H9 (cell line): ENCODE data around the gene TSHZ1. TPM values are rescaled to one million over a fixed set of nuclear protein-coding genes. Genes with fewer than 3 reads are reported as not detected.

ENCODE experiments used
- DNase-seq: peaks from one replicate; pipeline ENCODE4 v3.0.0-alpha.2; 2017
- H2AFZ ChIP-seq: one replicate; pipeline ENCODE4 v1.6.1; 2013; ENCODE audit warnings: mild to moderate bottlenecking, low read length, control low read depth, moderate library complexity
- H2AK5ac ChIP-seq: 2 replicates; pipeline ENCODE4 v1.6.1; 2013; ENCODE audit warnings: low read length, control low read depth, mixed read lengths; ENCODE audit not compliant: insufficient read length
- H2BK120ac ChIP-seq: one replicate; pipeline ENCODE4 v1.6.1; 2013; ENCODE audit warnings: low read depth, mild to moderate bottlenecking, low read length, control low read depth, inconsistent platforms; ENCODE audit not compliant: poor library complexity, severe bottlenecking
- H2BK12ac ChIP-seq: 2 replicates; pipeline ENCODE4 v1.6.1; 2013; ENCODE audit warnings: low read length, control low read depth, mixed read lengths, low read depth; ENCODE audit not compliant: insufficient read length
- H2BK15ac ChIP-seq: 2 replicates; pipeline ENCODE4 v1.6.1; 2013; ENCODE audit warnings: low read depth, low read length, control low read depth
- H2BK20ac ChIP-seq: one replicate; pipeline ENCODE4 v1.6.1; 2013; ENCODE audit warnings: low read depth, mild to moderate bottlenecking, low read length, control low read depth, inconsistent platforms; ENCODE audit not compliant: poor library complexity, severe bottlenecking
- H2BK5ac ChIP-seq: 2 replicates; pipeline ENCODE4 v1.6.1; 2013; ENCODE audit warnings: low read length, control low read depth, mixed read lengths; ENCODE audit not compliant: insufficient read length
- H3K14ac ChIP-seq: 2 replicates; pipeline ENCODE4 v1.6.1; 2013; ENCODE audit warnings: low read length, control low read depth; ENCODE audit not compliant: insufficient read depth
- H3K18ac ChIP-seq: 2 replicates; pipeline ENCODE4 v1.6.1; 2013; ENCODE audit warnings: low read depth, mild to moderate bottlenecking, mixed read lengths, low read length, control low read depth; ENCODE audit not compliant: insufficient read length
- H3K23ac ChIP-seq: 2 replicates; pipeline ENCODE4 v1.6.1; 2013; ENCODE audit warnings: low read length, control low read depth, mixed read lengths, low read depth; ENCODE audit not compliant: insufficient read length
- H3K23me2 ChIP-seq: 2 replicates; pipeline ENCODE4 v1.6.1; 2013; ENCODE audit warnings: low read depth, mild to moderate bottlenecking, mixed read lengths, low read length, control low read depth; ENCODE audit not compliant: insufficient read length, poor library complexity, severe bottlenecking
- H3K27ac ChIP-seq: 2 replicates; pipeline ENCODE4 v1.5.1; 2013; ENCODE audit warnings: low read length, control low read depth, mixed read lengths, low read depth; ENCODE audit not compliant: insufficient read length
- H3K27me3 ChIP-seq: 2 replicates; pipeline ENCODE4 v1.6.1; 2013; ENCODE audit warnings: low read length, control low read depth, inconsistent platforms; ENCODE audit not compliant: insufficient read depth
- H3K4ac ChIP-seq: 2 replicates; pipeline ENCODE4 v1.6.1; 2013; ENCODE audit warnings: low read depth, mild to moderate bottlenecking, control low read depth, inconsistent platforms, low read length, moderate library complexity
- H3K4me1 ChIP-seq: 2 replicates; pipeline ENCODE4 v1.6.1; 2013; ENCODE audit warnings: low read length, control low read depth, inconsistent platforms; ENCODE audit not compliant: insufficient read depth
- H3K4me2 ChIP-seq: 2 replicates; pipeline ENCODE4 v1.6.1; 2013; ENCODE audit warnings: low read length, control low read depth, mixed read lengths; ENCODE audit not compliant: insufficient read length, insufficient read depth
- H3K56ac ChIP-seq: 2 replicates; pipeline ENCODE4 v1.6.1; 2013; ENCODE audit warnings: low read depth, mild to moderate bottlenecking, mixed read lengths, low read length, control low read depth; ENCODE audit not compliant: insufficient read length
- H3K79me1 ChIP-seq: 2 replicates; pipeline ENCODE4 v1.6.1; 2013; ENCODE audit warnings: low read depth, mild to moderate bottlenecking, moderate library complexity, low read length, control low read depth, inconsistent platforms; ENCODE audit not compliant: insufficient read depth, poor library complexity, severe bottlenecking
- H3K79me2 ChIP-seq: 2 replicates; pipeline ENCODE4 v1.6.1; 2013; ENCODE audit warnings: low read length, control low read depth, inconsistent platforms; ENCODE audit not compliant: insufficient read depth
- H3K9ac ChIP-seq: 2 replicates; pipeline ENCODE4 v1.6.1; 2013; ENCODE audit warnings: low read length, control low read depth, mixed read lengths; ENCODE audit not compliant: insufficient read length; ENCODE audit errors: extremely low read depth
- H3K9me3 ChIP-seq: one replicate; pipeline ENCODE4 v1.6.1; 2013; ENCODE audit warnings: low read depth, low read length, inconsistent platforms; ENCODE audit not compliant: control insufficient read depth
- H3T11ph ChIP-seq: one replicate; pipeline ENCODE4 v1.6.1; 2013; ENCODE audit warnings: mild to moderate bottlenecking, low read length, control low read depth, inconsistent platforms
- H4K20me1 ChIP-seq: one replicate; pipeline ENCODE4 v1.6.1; 2013; ENCODE audit not compliant: control insufficient read depth, insufficient read length, insufficient read depth
- H4K5ac ChIP-seq: 2 replicates; pipeline ENCODE4 v1.6.1; 2013; ENCODE audit warnings: low read depth, mild to moderate bottlenecking, mixed read lengths, low read length, control low read depth; ENCODE audit not compliant: insufficient read length
- H4K8ac ChIP-seq: replicated peaks from 2 replicates; pipeline ENCODE4 v1.6.1; 2013; ENCODE audit warnings: low read length, control low read depth, mixed read lengths, low read depth; ENCODE audit not compliant: insufficient read length
- H4K91ac ChIP-seq: 2 replicates; pipeline ENCODE4 v1.6.1; 2013; ENCODE audit warnings: low read depth, mild to moderate bottlenecking, moderate library complexity, mixed read lengths, low read length, control low read depth; ENCODE audit not compliant: insufficient read length
- H3K27ac Mint-ChIP-seq, 3 experiments: 2 replicates in 2 of 3; 3 replicates in 1 of 3; pipeline ENCODE4 v1.8.0; 2020 to 2021; ENCODE audit warnings: mixed read lengths in 3 of 3, mild to moderate bottlenecking in 1 of 3, moderate library complexity in 1 of 3
- H3K27me3 Mint-ChIP-seq: 2 replicates; pipeline ENCODE4 v1.8.0; 2021; ENCODE audit warnings: low read depth, mild to moderate bottlenecking, moderate library complexity, mixed read lengths
- H3K36me3 Mint-ChIP-seq, 3 experiments: 2 replicates in 2 of 3; 3 replicates in 1 of 3; pipeline ENCODE4 v1.8.0; 2020 to 2021; ENCODE audit warnings: low read depth in 3 of 3, mixed read lengths in 3 of 3; ENCODE audit not compliant: insufficient read depth in 1 of 3
- H3K4me1 Mint-ChIP-seq, 2 experiments: 2 replicates each; pipeline ENCODE4 v1.8.0; 2020; ENCODE audit warnings: mixed read lengths in 2 of 2
- H3K4me3 Mint-ChIP-seq, 2 experiments: 2 replicates in 1 of 2; 3 replicates in 1 of 2; pipeline ENCODE4 v1.8.0; 2020 to 2021; ENCODE audit warnings: mild to moderate bottlenecking in 2 of 2, mixed read lengths in 2 of 2, moderate library complexity in 1 of 2
- H3K9me3 Mint-ChIP-seq, 2 experiments: 2 replicates in 1 of 2; 3 replicates in 1 of 2; pipeline ENCODE4 v1.8.0; 2020; ENCODE audit warnings: mild to moderate bottlenecking in 2 of 2, mixed read lengths in 2 of 2, moderate library complexity in 1 of 2
- WGBS: extraction: QIAGEN DNeasy Blood & Tissue Kit; methylation state at CpG from one replicate; pipeline ENCODE4 v1.1.7; 2013; ENCODE audit warnings: missing lambda C conversion rate, low lambda C conversion rate, mixed read lengths; ENCODE audit not compliant: insufficient read length; ENCODE audit errors: extremely low coverage; 5-methylcytosine and 5-hydroxymethylcytosine counted together
- total RNA-seq: library from RNA; stranded (reverse); gene quantifications from 2 replicates; pipeline ENCODE4 v1.2.1, GENCODE V29; 2021
- TF ChIP-seq, protein P1 (sequence below): fragments of 200-600 bp; sonication (generic); conservative IDR thresholded peaks from 3 replicates; pipeline ENCODE4 v1.8.0; 2021; ENCODE audit warnings: antibody characterized with exemption, mild to moderate bottlenecking

The TSHZ1 gene
- total RNA-seq, 1 experiment from 2014 or later: 0.15 TPM

DNA sequence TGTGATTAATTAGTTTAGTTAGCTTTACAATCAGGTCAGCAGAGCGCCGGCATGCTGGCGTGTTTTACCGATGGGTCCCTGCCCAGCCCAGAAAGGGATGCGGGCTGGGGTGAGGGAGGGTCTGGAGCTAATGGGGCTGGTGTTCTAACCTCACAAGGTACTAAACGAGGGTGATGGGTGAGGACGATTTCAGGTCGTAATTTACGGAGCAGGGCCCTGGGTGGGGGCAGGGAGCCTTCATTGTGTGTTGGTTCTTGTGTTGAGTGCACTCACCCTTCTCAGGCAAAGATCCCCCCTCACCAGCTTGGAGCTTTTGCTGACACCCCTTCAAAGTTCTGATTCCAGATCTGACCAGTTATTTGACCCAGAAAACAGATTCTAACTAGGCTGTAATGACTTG lies 41.2 kb upstream of the TSHZ1 start:
- no peaks in the 10 kb centered on the region for H4K20me1 ChIP-seq
- no peak overlapping the region for H2BK5ac ChIP-seq
- H3K9ac ChIP-seq: no peak overlapping the region
- Mint-ChIP-seq H3K4me1 (peaks cover 11 to 13% of the 10 kb centered on the region in 2 experiments), H3K27me3 (no peaks in the 10 kb centered on the region; the same call in 1 of the 2 replicates), H3K4me3 (no peak overlapping the region), H3K9me3 (no peaks in the 10 kb centered on the region), H3K36me3 (no peaks in the 10 kb centered on the region), H3K27ac (no peak overlapping the region)
- no peak overlapping the region for H4K8ac ChIP-seq
- H3K27ac ChIP-seq: no peak overlapping the region
- H3K79me2 ChIP-seq: no peaks in the 10 kb centered on the region
- no CpG with 5 or more reads among the region's 9 CpGs for WGBS
- no peak overlapping the region for H3K4me2 ChIP-seq
- no peak overlapping the region for H3K18ac ChIP-seq
- no peak overlapping the region for H3K14ac ChIP-seq
- no peak overlapping the region for H3K23ac ChIP-seq
- H2BK20ac ChIP-seq: no peak overlapping the region
- H2AFZ ChIP-seq: no peak overlapping the region
- H3K4ac ChIP-seq: no peak overlapping the region
- H4K91ac ChIP-seq: no peak overlapping the region
- H3K9me3 ChIP-seq: no peaks in the 10 kb centered on the region
- TF ChIP-seq, protein P1, sequence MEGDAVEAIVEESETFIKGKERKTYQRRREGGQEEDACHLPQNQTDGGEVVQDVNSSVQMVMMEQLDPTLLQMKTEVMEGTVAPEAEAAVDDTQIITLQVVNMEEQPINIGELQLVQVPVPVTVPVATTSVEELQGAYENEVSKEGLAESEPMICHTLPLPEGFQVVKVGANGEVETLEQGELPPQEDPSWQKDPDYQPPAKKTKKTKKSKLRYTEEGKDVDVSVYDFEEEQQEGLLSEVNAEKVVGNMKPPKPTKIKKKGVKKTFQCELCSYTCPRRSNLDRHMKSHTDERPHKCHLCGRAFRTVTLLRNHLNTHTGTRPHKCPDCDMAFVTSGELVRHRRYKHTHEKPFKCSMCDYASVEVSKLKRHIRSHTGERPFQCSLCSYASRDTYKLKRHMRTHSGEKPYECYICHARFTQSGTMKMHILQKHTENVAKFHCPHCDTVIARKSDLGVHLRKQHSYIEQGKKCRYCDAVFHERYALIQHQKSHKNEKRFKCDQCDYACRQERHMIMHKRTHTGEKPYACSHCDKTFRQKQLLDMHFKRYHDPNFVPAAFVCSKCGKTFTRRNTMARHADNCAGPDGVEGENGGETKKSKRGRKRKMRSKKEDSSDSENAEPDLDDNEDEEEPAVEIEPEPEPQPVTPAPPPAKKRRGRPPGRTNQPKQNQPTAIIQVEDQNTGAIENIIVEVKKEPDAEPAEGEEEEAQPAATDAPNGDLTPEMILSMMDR: no peak
- H2AK5ac ChIP-seq: no peak overlapping the region
- H4K5ac ChIP-seq: no peak overlapping the region
- no peak overlapping the region for H2BK15ac ChIP-seq
- H3K4me1 ChIP-seq: no peaks in the 10 kb centered on the region
- no peak overlapping the region for H3T11ph ChIP-seq
- no peak overlapping the region for H2BK12ac ChIP-seq
- no peaks in the 10 kb centered on the region for H3K23me2 ChIP-seq
- H3K56ac ChIP-seq: no peak overlapping the region
- no peaks in the 10 kb centered on the region for H3K79me1 ChIP-seq
- no peak for DNase-seq
- H2BK120ac ChIP-seq: no peak overlapping the region
- H3K27me3 ChIP-seq: no peaks in the 10 kb centered on the region
